Astrocyte (in vitro differentiated cells and primary cell): ENCODE measurements around the gene ABCG2. TPM values are rescaled to one million over a fixed set of nuclear protein-coding genes. Genes with fewer than 3 reads are reported as not detected.

ENCODE experiments used
- DNase-seq: peaks from one replicate; pipeline ENCODE4 v3.0.0-alpha.2; 2010; ENCODE audit warnings: low read depth
- FAIRE-seq: peaks from 2 replicates; lab custom pipeline; 2011; peaks lifted over from hg19 to GRCh38; lab: Jason Lieb, UNC
- H2AFZ ChIP-seq: 2 replicates; pipeline ENCODE4 v1.6.0; 2012; ENCODE audit warnings: low read depth, low read length, inconsistent platforms
- H3K27ac ChIP-seq: 2 replicates; pipeline ENCODE4 v1.5.1; 2011; ENCODE audit warnings: low read depth, low read length, inconsistent platforms
- H3K27me3 ChIP-seq: 2 replicates; pipeline ENCODE4 v1.6.0; 2011; ENCODE audit warnings: low read length, inconsistent platforms; ENCODE audit not compliant: insufficient read depth
- H3K36me3 ChIP-seq: 2 replicates; pipeline ENCODE4 v1.5.1; 2011; ENCODE audit warnings: low read length, inconsistent platforms; ENCODE audit not compliant: insufficient read depth
- H3K4me1 ChIP-seq: 2 replicates; pipeline ENCODE4 v1.5.1; 2011; ENCODE audit warnings: low read length, inconsistent platforms; ENCODE audit not compliant: insufficient read depth
- H3K4me2 ChIP-seq: 2 replicates; pipeline ENCODE4 v1.6.0; 2012; ENCODE audit warnings: low read length, inconsistent platforms
- H3K4me3 ChIP-seq: 2 replicates; pipeline ENCODE4 v1.5.1; 2011; ENCODE audit warnings: low read depth, mild to moderate bottlenecking, low read length, inconsistent platforms; ENCODE audit not compliant: insufficient read depth
- H3K79me2 ChIP-seq: 2 replicates; pipeline ENCODE4 v1.6.0; 2012; ENCODE audit warnings: mild to moderate bottlenecking, low read length, inconsistent platforms; ENCODE audit not compliant: insufficient read depth
- H3K9ac ChIP-seq: 2 replicates; pipeline ENCODE4 v1.6.0; 2012; ENCODE audit warnings: mild to moderate bottlenecking, low read length, inconsistent platforms
- H3K9me3 ChIP-seq: 2 replicates; pipeline ENCODE4 v1.5.1; 2012; ENCODE audit warnings: low read depth, mild to moderate bottlenecking, low read length, inconsistent platforms; ENCODE audit not compliant: insufficient read depth
- H4K20me1 ChIP-seq: 2 replicates; pipeline ENCODE4 v1.6.0; 2012; ENCODE audit warnings: low read length, inconsistent platforms; ENCODE audit not compliant: insufficient read depth
- H3K27ac Mint-ChIP-seq: one replicate; pipeline ENCODE4 v1.8.0; 2021; ENCODE audit warnings: mild to moderate bottlenecking, mixed read lengths; ENCODE audit not compliant: unreplicated experiment
- H3K27me3 Mint-ChIP-seq: one replicate; pipeline ENCODE4 v1.8.0; 2021; ENCODE audit warnings: low read depth, mixed read lengths; ENCODE audit not compliant: unreplicated experiment
- H3K36me3 Mint-ChIP-seq: one replicate; pipeline ENCODE4 v1.8.0; 2021; ENCODE audit warnings: low read depth, mixed read lengths; ENCODE audit not compliant: unreplicated experiment
- H3K4me1 Mint-ChIP-seq: one replicate; pipeline ENCODE4 v1.8.0; 2021; ENCODE audit warnings: low read depth, mixed read lengths; ENCODE audit not compliant: unreplicated experiment
- H3K4me3 Mint-ChIP-seq: one replicate; pipeline ENCODE4 v1.8.0; 2021; ENCODE audit warnings: mild to moderate bottlenecking, moderate library complexity, mixed read lengths; ENCODE audit not compliant: unreplicated experiment
- H3K9me3 Mint-ChIP-seq: one replicate; pipeline ENCODE4 v1.8.0; 2021; ENCODE audit warnings: mild to moderate bottlenecking, mixed read lengths; ENCODE audit not compliant: unreplicated experiment
- CTCF ChIP-seq: IDR thresholded peaks from 2 replicates; pipeline ENCODE4 v1.5.1; 2011; ENCODE audit warnings: low read depth, mild to moderate bottlenecking, inconsistent platforms, low read length, moderate library complexity; ENCODE audit not compliant: insufficient read depth
- EZH2 ChIP-seq: IDR thresholded peaks from 2 replicates; pipeline ENCODE4 v1.6.1; 2012; ENCODE audit warnings: mild to moderate bottlenecking, low read length, inconsistent platforms; ENCODE audit not compliant: insufficient read depth
- total RNA-seq: library from RNA; stranded (reverse); gene quantifications from 2 replicates; pipeline ENCODE4 v1.2.1, GENCODE V29; 2021

ABCG2 gene
- total RNA-seq, 1 donor from 2014 or later: 2.5 TPM

DNA sequence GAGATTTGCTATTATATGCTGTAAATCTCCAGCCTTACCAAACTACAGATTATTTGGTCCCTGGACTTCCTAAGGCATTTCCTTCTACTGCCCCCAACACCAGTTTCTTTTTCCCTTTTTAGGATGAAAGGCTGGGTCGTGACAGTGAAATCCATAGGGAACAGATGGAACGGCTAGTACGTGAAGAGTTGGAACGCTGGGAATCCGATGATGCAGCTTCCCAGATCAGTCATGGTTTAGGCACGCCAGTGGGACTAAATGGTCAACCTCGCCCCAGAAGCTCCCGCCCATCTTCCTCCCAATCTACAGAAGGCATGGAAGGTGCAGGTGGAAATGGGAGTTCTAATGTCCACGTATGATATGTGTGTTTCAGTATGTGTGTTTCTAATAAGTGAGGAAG lies 83.1 kb downstream of the ABCG2 start:
- Histone ChIP-seq H3K36me3 (peaks cover 20% of the 10 kb centered on the region), H3K27me3 (no peaks in the 10 kb centered on the region), H3K27ac (no peak overlapping the region), H3K79me2 (no peaks in the 10 kb centered on the region), H3K4me1 (no peaks in the 10 kb centered on the region), H4K20me1 (no peaks in the 10 kb centered on the region), H3K9me3 (peaks cover 2% of the 10 kb centered on the region), H2AFZ (no peak overlapping the region), H3K4me2 (no peak overlapping the region), H3K4me3 (no peak overlapping the region), H3K9ac (no peak overlapping the region)
- peaks cover 9% of the 10 kb centered on the region for H3K4me1 Mint-ChIP-seq
- TF ChIP-seq EZH2: no peak
- TF ChIP-seq CTCF: no peak
- H3K9me3 Mint-ChIP-seq: peaks cover 3% of the 10 kb centered on the region
- no peak overlapping the region for H3K4me3 Mint-ChIP-seq
- H3K27me3 Mint-ChIP-seq: no peaks in the 10 kb centered on the region
- H3K36me3 Mint-ChIP-seq: peaks cover 25% of the 10 kb centered on the region
- no peak for DNase-seq
- no peak overlapping the region for H3K27ac Mint-ChIP-seq
- no peak for FAIRE-seq

DNA sequence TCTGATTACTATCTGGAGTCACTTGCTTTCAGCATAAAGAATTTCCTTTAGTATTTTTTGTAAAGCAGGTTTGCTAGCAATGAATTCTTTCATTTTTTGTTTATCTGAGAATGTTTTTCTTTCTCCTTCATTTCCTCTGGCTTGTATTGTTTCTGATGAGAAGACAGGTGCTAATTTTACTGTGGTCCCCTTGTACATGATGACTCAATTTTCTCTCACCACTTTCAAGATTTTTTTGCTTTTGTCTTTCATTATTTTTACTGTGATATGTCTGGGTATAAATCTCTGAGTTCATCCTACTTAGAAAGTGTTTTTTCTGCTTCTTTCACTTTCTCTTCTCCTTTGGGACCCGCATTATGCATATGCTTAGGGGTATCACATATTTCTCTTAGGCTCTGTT lies 88.4 kb downstream of the ABCG2 start:
- H3K27ac ChIP-seq: no peak overlapping the region
- H3K27me3 ChIP-seq: no peaks in the 10 kb centered on the region
- peaks cover 38% of the 10 kb centered on the region for H3K36me3 Mint-ChIP-seq
- H3K4me3 ChIP-seq: no peak overlapping the region
- DNase-seq (peak; percentile 4), FAIRE-seq (no peak)
- no peaks in the 10 kb centered on the region for H3K27me3 Mint-ChIP-seq
- no peaks in the 10 kb centered on the region for H3K4me1 ChIP-seq
- H3K36me3 ChIP-seq: peaks cover 33% of the 10 kb centered on the region
- no peak overlapping the region for H3K4me2 ChIP-seq
- no peak overlapping the region for H3K4me3 Mint-ChIP-seq
- H3K9ac ChIP-seq: no peak overlapping the region
- H3K4me1 Mint-ChIP-seq: no peaks in the 10 kb centered on the region
- no peaks in the 10 kb centered on the region for H3K79me2 ChIP-seq
- H2AFZ ChIP-seq: no peak overlapping the region
- TF ChIP-seq CTCF (no peak), EZH2 (no peak)
- H3K9me3 ChIP-seq: peaks cover 5% of the 10 kb centered on the region
- no peaks in the 10 kb centered on the region for H4K20me1 ChIP-seq
- H3K9me3 Mint-ChIP-seq: peaks cover 5% of the 10 kb centered on the region
- no peak overlapping the region for H3K27ac Mint-ChIP-seq

DNA sequence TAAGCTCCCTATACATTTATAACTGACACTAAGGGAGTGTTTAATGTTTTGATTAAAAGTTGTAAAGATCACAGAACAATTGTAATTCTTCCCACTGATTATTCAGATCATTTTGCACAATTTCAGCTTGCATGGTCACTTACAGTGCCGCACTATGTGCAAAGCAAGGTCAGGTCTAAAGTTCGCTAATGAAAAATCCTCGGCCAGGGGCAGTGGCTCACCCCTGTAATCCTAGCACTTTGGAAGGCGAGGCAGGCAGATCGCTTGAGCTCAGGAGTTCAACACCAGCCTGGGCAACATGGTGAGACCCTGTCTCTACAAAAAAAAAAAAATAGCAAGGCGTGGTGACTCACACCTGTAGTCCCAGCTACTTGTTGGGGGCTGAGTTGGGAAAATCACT lies 94.0 kb downstream of the ABCG2 start:
- Histone ChIP-seq H3K27ac (no peak overlapping the region), H4K20me1 (no peaks in the 10 kb centered on the region), H3K9me3 (peaks cover 2% of the 10 kb centered on the region), H3K36me3 (peaks cover 35% of the 10 kb centered on the region), H3K4me2 (no peak overlapping the region), H2AFZ (no peak overlapping the region), H3K4me3 (no peak overlapping the region), H3K9ac (no peak overlapping the region), H3K27me3 (no peaks in the 10 kb centered on the region), H3K4me1 (no peaks in the 10 kb centered on the region), H3K79me2 (no peaks in the 10 kb centered on the region)
- Mint-ChIP-seq H3K27me3 (no peaks in the 10 kb centered on the region), H3K9me3 (peaks cover 1% of the 10 kb centered on the region), H3K4me3 (no peak overlapping the region), H3K4me1 (peaks cover 10% of the 10 kb centered on the region), H3K27ac (no peak overlapping the region), H3K36me3 (peaks cover 19% of the 10 kb centered on the region)
- TF ChIP-seq CTCF: no peak
- no peak for TF ChIP-seq EZH2
- no peak for DNase-seq
- no peak for FAIRE-seq
